AG04449 (cell line): ENCODE data around the gene ZNF48.

ENCODE experiments used
- CTCF ChIA-PET: fragments of 350-600 bp; formaldehyde crosslinking; extraction: SDS; loops from one replicate; lab custom pipeline; 2021; ENCODE audit warnings: antibody characterized with exemption; lab: Yijun Ruan, JAX
- POLR2A ChIA-PET: fragments of 400-600, 350-600 bp; formaldehyde crosslinking; extraction: SDS; loops from one replicate; lab custom pipeline; 2020; ENCODE audit warnings: antibody characterized with exemption, inconsistent platforms; lab: Yijun Ruan, JAX
- DNase-seq: peaks from one replicate; pipeline ENCODE4 v3.0.0-alpha.2; 2010; ENCODE audit warnings: low read depth, low spot score
- H3K4me3 ChIP-seq: 2 replicates; pipeline ENCODE4 v1.5.1; 2011; ENCODE audit warnings: low read depth, mild to moderate bottlenecking, control low read depth, low read length
- CTCF ChIP-seq: IDR thresholded peaks from one replicate; pipeline ENCODE4 v1.5.1; 2011; ENCODE audit warnings: mild to moderate bottlenecking, moderate library complexity, low read length, control low read depth, inconsistent platforms; ENCODE audit not compliant: insufficient read depth; ENCODE audit errors: missing control alignments

Gene ZNF48

GRCh38 chr16:30369091-30369937, 25.9 kb upstream of the ZNF48 start:
- TF ChIP-seq CTCF = no peak
- DNase-seq = no peak
- H3K4me3 ChIP-seq = peak overlapping the region; percentile 85
- ChIA-PET CTCF (interaction anchor here (0.9 to 1.3 kb wide), 6 partner anchors 9 to 61 kb away, joined by 3 to 5 read pairs (median 4); partner anchors contain the start of genes CD2BP2 and DCTPP1), POLR2A (interaction anchor here (1.1 kb wide), 1 partner anchor 13 kb away, joined by 5 read pairs; no protein-coding TSS in a partner anchor)

DNA sequence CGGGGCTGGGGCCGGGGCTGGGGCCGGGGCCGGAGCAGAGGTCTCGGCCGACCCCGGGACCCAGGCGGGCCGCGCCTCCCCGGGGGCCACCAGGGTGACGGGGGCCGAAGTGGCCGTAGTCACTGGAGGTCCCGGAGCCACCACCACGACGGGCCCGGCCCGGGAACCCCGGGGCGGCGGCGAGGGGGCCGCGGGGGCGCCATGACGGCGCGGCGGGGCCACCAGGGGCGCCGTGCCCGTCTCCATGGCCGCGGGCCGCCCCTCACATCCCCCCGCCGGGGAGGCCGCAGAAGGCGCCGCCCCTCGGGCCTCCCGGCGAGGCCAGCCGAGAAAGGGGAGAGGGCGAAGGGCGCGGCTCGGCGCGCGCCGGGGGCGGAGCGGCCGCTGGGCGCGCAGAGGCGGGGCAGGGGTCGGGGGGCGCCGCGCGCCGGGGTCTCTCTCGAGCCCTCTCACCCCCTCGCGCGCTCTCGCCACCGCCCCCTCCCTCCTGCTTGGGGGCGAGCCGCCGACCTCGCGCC, 25.2 kb upstream of the ZNF48 start:
- no peak for DNase-seq
- TF ChIP-seq CTCF = no peak
- CTCF ChIA-PET = interaction anchor here (1.1 to 1.9 kb wide), 5 partner anchors 10 to 278 kb away, joined by 3 to 9 read pairs (median 4); partner anchors contain the start of genes CD2BP2 and TBX6
- H3K4me3 ChIP-seq = peak overlapping the region; percentile 85
- POLR2A ChIA-PET = interaction anchor here (1.0 to 1.9 kb wide), 3 partner anchors 13 to 35 kb away, joined by 4 to 12 read pairs (median 8); partner anchors contain the start of genes CD2BP2 and SEPTIN1

DNA sequence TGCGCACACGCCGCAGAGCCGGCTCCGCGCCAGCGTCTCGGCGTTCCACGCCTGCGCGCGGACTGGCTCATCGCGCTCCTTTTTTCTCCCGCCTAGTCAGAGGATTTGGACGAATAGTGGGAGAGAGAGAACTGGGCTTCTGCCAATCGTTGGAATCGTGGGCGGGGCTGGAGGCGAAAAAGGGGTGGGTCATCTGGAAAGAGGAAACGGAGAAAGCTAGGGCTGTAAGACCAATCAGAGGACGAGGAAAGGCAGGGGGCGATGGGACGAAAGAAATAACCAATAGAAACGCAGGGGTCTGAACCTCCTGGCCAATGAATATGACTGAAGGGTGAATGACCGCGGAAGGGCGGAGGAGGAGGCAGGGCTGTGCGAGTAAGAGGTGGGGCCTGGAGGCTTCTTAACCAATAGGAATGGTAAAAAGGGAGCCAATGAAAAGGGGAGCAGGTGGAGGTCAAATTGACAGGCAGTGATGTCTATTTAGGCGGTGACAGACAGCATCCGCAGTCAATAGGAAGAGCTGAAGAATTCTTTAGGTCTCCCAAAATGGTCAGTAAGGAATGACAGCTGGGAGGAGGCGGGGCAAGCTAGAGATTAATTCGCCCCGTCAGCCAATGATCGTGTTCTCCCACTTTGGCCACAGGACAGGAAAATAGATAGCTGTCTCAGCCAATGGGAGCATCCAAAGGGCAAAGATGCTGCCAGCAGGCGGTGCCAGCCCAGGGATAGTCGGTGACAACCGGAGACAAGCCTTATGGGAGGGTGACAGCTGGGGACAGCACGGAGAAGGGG, 24.6 kb upstream of the ZNF48 start, which contains the start of gene TBC1D10B:
TSS of gene TBC1D10B (minus strand) at position 39 of the 792 bp plus-strand sequence. CDS start 311 bp downstream, outside the sequence.
- DNase-seq = peak; percentile 100
- peak; percentile 13 for TF ChIP-seq CTCF
- POLR2A ChIA-PET = interaction anchor here (0.7 to 1.9 kb wide), 9 partner anchors 12 to 305 kb away, joined by 3 to 12 read pairs (median 4); partner anchors contain the start of genes ALDOA, CD2BP2, SEPTIN1 and TBX6
- CTCF ChIA-PET = interaction anchor here (0.6 to 2.0 kb wide), 8 partner anchors 9 to 279 kb away, joined by 3 to 9 read pairs (median 4); partner anchors contain the start of genes CD2BP2, TBX6, ZNF48 and ZNF771
- H3K4me3 ChIP-seq = peak within 1 kb of the TSS; percentile 85

GRCh38 chr16:30371248-30371816, 23.9 kb upstream of the ZNF48 start:
- ChIA-PET POLR2A (interaction anchor here (0.7 to 1.9 kb wide), 9 partner anchors 11 to 306 kb away, joined by 3 to 12 read pairs (median 4); partner anchors contain the start of genes ALDOA, CD2BP2, SEPTIN1 and TBX6), CTCF (interaction anchor here (0.6 to 2.0 kb wide), 8 partner anchors 9 to 280 kb away, joined by 3 to 9 read pairs (median 4); partner anchors contain the start of genes CD2BP2, TBX6, ZNF48 and ZNF771)
- TF ChIP-seq CTCF = no peak
- H3K4me3 ChIP-seq = peak overlapping the region; percentile 65
- no peak for DNase-seq

- POLR2A ChIA-PET = interaction anchor here (1.6 to 1.9 kb wide), 2 partner anchors 10 to 37 kb away, joined by 4 to 8 read pairs; partner anchors contain the start of gene SEPTIN1
- no peak overlapping the region for H3K4me3 ChIP-seq
- TF ChIP-seq CTCF = no peak
- CTCF ChIA-PET = interaction anchor here (1.2 to 2.0 kb wide), 5 partner anchors 8 to 281 kb away, joined by 3 to 9 read pairs (median 6); partner anchors contain the start of genes TBX6, ZNF48 and ZNF771
- no peak for DNase-seq
Observed at GRCh38 chr16:30372038-30372712, 23.0 kb upstream of the ZNF48 start.
